CD4-positive, alpha-beta T cell treated with Interleukin-17A for 4 hours (primary cell): ENCODE measurements around the gene MYOZ3.

Experiments
- DNase-seq: peaks from one replicate; pipeline ENCODE4 v3.0.0-alpha.2; 2020; ENCODE audit warnings: mixed read lengths

The MYOZ3 gene

GRCh38 chr5:150660108-150660831, 781 bp upstream of the MYOZ3 start:
- no peak for DNase-seq

- DNase-seq = no peak
These were observed 958 bp downstream of the MYOZ3 start for GRCh38 chr5:150661821-150662596.

- DNase-seq = no peak
These were observed 1.9 kb downstream of the MYOZ3 start for GRCh38 chr5:150662731-150663516.

GRCh38 chr5:150663936-150664335, 2.9 kb downstream of the MYOZ3 start:
- no peak for DNase-seq

GRCh38 chr5:150665044-150665443, 4.0 kb downstream of the MYOZ3 start:
- no peak for DNase-seq

GRCh38 chr5:150670275-150670947, 9.4 kb downstream of the MYOZ3 start:
- DNase-seq = no peak

- DNase-seq = no peak
These were observed 9.9 kb downstream of the MYOZ3 start for GRCh38 chr5:150670948-150671310.

- peak; percentile 33 for DNase-seq
These were observed 10.6 kb downstream of the MYOZ3 start for GRCh38 chr5:150671509-150672236.

- peak; percentile 54 for DNase-seq
These were observed 11.3 kb downstream of the MYOZ3 start for GRCh38 chr5:150672237-150672883.

GRCh38 chr5:150672884-150673275, 11.8 kb downstream of the MYOZ3 start:
- DNase-seq = no peak

GRCh38 chr5:150674341-150674821, 13.3 kb downstream of the MYOZ3 start:
- DNase-seq = no peak

- no peak for DNase-seq
These were observed 14.0 kb downstream of the MYOZ3 start for GRCh38 chr5:150675069-150675468.

- no peak for DNase-seq
These were observed 15.5 kb downstream of the MYOZ3 start for GRCh38 chr5:150676578-150676977.

GRCh38 chr5:150689120-150689519, 28.1 kb downstream of the MYOZ3 start:
- DNase-seq = no peak

- no peak for DNase-seq
These were observed 29.7 kb downstream of the MYOZ3 start for GRCh38 chr5:150690760-150691159.

- DNase-seq = no peak
These were observed 31.2 kb downstream of the MYOZ3 start for GRCh38 chr5:150692276-150692675.

GRCh38 chr5:150694612-150695011, 33.6 kb downstream of the MYOZ3 start:
- DNase-seq = no peak

- no peak for DNase-seq
These were observed 39.2 kb downstream of the MYOZ3 start for GRCh38 chr5:150700246-150700593.

- DNase-seq = peak; percentile 95
These were observed 39.7 kb downstream of the MYOZ3 start, which contains the start of gene RBM22 for GRCh38 chr5:150700594-150701377. Gene RBM22 (minus strand): TSS chr5:150701062. CDS start chr5:150700985, 77 bp downstream.

GRCh38 chr5:150703762-150704161, 42.7 kb downstream of the MYOZ3 start:
- no peak for DNase-seq
